ENCODE measurements around the gene BDKRB1.

The BDKRB1 gene

GRCh38 chr14:96255501-96256366, at the start of gene BDKRB1:
Gene BDKRB1, plus strand, starts transcription at chr14:96256210. Its CDS starts 7,473 bp downstream, at chr14:96263683.
- no peak for FAIRE-seq

GRCh38 chr14:96206461-96206860, 49.5 kb upstream of the BDKRB1 start:
- no peak for FAIRE-seq

- no peak for FAIRE-seq
Observed at GRCh38 chr14:96207686-96208085, 48.3 kb upstream of the BDKRB1 start.

GRCh38 chr14:96208739-96209138, 47.3 kb upstream of the BDKRB1 start:
- no peak for FAIRE-seq

GRCh38 chr14:96212140-96212539, 43.9 kb upstream of the BDKRB1 start:
- FAIRE-seq: no peak

- FAIRE-seq: no peak
Observed at GRCh38 chr14:96212896-96213295, 43.1 kb upstream of the BDKRB1 start.

- FAIRE-seq: no peak
Observed at GRCh38 chr14:96213871-96214465, 42.0 kb upstream of the BDKRB1 start.

- FAIRE-seq: no peak
Observed at GRCh38 chr14:96214793-96215192, 41.2 kb upstream of the BDKRB1 start.

GRCh38 chr14:96215452-96216244, 40.4 kb upstream of the BDKRB1 start:
- FAIRE-seq: no peak

GRCh38 chr14:96216627-96217026, 39.4 kb upstream of the BDKRB1 start:
- no peak for FAIRE-seq

- FAIRE-seq: no peak
Observed at GRCh38 chr14:96217376-96217913, 38.6 kb upstream of the BDKRB1 start.

GRCh38 chr14:96221109-96221650, 34.8 kb upstream of the BDKRB1 start:
- FAIRE-seq: no peak

GRCh38 chr14:96221841-96222240, 34.2 kb upstream of the BDKRB1 start:
- FAIRE-seq: no peak

- FAIRE-seq: no peak
Observed at GRCh38 chr14:96224480-96225096, 31.4 kb upstream of the BDKRB1 start.

GRCh38 chr14:96225213-96225612, 30.8 kb upstream of the BDKRB1 start:
- no peak for FAIRE-seq

GRCh38 chr14:96225745-96226151, 30.3 kb upstream of the BDKRB1 start:
- FAIRE-seq: no peak

- FAIRE-seq: no peak
Observed at GRCh38 chr14:96227428-96227827, 28.6 kb upstream of the BDKRB1 start.

GRCh38 chr14:96229315-96229714, 26.7 kb upstream of the BDKRB1 start:
- no peak for FAIRE-seq

- FAIRE-seq: no peak
Observed at GRCh38 chr14:96231056-96231455, 25.0 kb upstream of the BDKRB1 start.

GRCh38 chr14:96231526-96232130, 24.4 kb upstream of the BDKRB1 start:
- no peak for FAIRE-seq

GRCh38 chr14:96232506-96232905, 23.5 kb upstream of the BDKRB1 start:
- FAIRE-seq: no peak

GRCh38 chr14:96233661-96234060, 22.3 kb upstream of the BDKRB1 start:
- FAIRE-seq: no peak
